Kidney (tissue), 14 donors: Measurements from ENCODE around the gene LAD1. TPM values are rescaled to one million over a fixed set of nuclear protein-coding genes. Genes with fewer than 3 reads are reported as not detected.

Experiments used
- DNase-seq, 5 donors: peaks; one replicate each; pipeline ENCODE4 v3.0.0-alpha.2; 2013 to 2020
- FAIRE-seq: peaks from 2 replicates; lab custom pipeline; 2012; peaks lifted over from hg19 to GRCh38; lab: Jason Lieb, UNC
- H3K27ac ChIP-seq, 2 donors: one replicate each; pipeline ENCODE4 v1.7.0; 2013; ENCODE audit warnings: low read depth in 2 of 2, low read length in 2 of 2, inconsistent platforms in 1 of 2
- H3K27me3 ChIP-seq: one replicate; pipeline ENCODE4 v1.7.1; 2013; ENCODE audit warnings: low read length, inconsistent platforms; ENCODE audit not compliant: control insufficient read depth, insufficient read depth
- H3K36me3 ChIP-seq, 3 donors: one replicate each; pipeline versions ENCODE4 v1.7.0 to v1.7.1; 2013; ENCODE audit warnings: low read length in 3 of 3, control low read depth in 1 of 3, inconsistent platforms in 1 of 3; ENCODE audit not compliant: insufficient read depth in 3 of 3, control insufficient read depth in 2 of 3
- H3K4me1 ChIP-seq, 3 donors: one replicate each; pipeline versions ENCODE4 v1.7.0 to v1.7.1; 2013; ENCODE audit warnings: low read length in 3 of 3, inconsistent platforms in 1 of 3, low read depth in 1 of 3; ENCODE audit not compliant: control insufficient read depth in 2 of 3, insufficient read depth in 2 of 3
- H3K4me3 ChIP-seq, 3 donors: one replicate each; pipeline versions ENCODE4 v1.7.0 to v1.8.1; 2013; ENCODE audit warnings: low read length in 3 of 3, control low read depth in 1 of 3, inconsistent platforms in 1 of 3
- H3K9ac ChIP-seq, 3 donors: one replicate each; pipeline versions ENCODE4 v1.7.0 to v1.7.1; 2013; ENCODE audit warnings: low read length in 3 of 3, control low read depth in 1 of 3, inconsistent platforms in 1 of 3
- H3K9me3 ChIP-seq, 3 donors: one replicate each; pipeline versions ENCODE4 v1.7.0 to v1.7.1; 2013; ENCODE audit warnings: low read length in 3 of 3, control low read depth in 1 of 3, inconsistent platforms in 1 of 3; ENCODE audit not compliant: control insufficient read depth in 2 of 3, insufficient read depth in 1 of 3
- CTCF ChIP-seq: IDR thresholded peaks from 3 replicates; pipeline ENCODE4 v1.5.1; 2012; ENCODE audit warnings: mild to moderate bottlenecking, moderate library complexity, borderline replicate concordance; ENCODE audit not compliant: insufficient read depth; ENCODE audit errors: extremely low read depth
- intact Hi-C: fragments of 100-400 bp; cut with DNase I; formaldehyde crosslinking; loops from one replicate; pipeline ENCODE4 v1.11.1; 2022
- polyA plus RNA-seq: library from polyadenylated mRNA; stranded (reverse); fragments of 350-450 nt; fragmentation: Illumina TruSeq; extraction: RNeasy Lipid Tissue Mini Kit (QIAGEN cat#74804); gene quantifications from one replicate; pipeline ENCODE4 v1.2.3, GENCODE V29; 2014; ENCODE audit warnings: low read depth, low replicate concordance; ENCODE audit not compliant: insufficient read depth
- total RNA-seq: library from RNA; stranded (reverse); fragmentation: NEBNext Ultra II Directional; extraction: Animal tissue kit (Norgen Biotek cat#: 25700); gene quantifications from one replicate; pipeline ENCODE4 v1.2.1, GENCODE V29; 2021
- donor health status: control.
- donor health status: control.
- donor health status: control.
- donor health status: control.
- donor health status: control.
- donor health status: DM: yes; HTN: yes; CAD: no.
- donor health status: Normal renal cell carcinoma (clear cell type).

LAD1 gene
- total and polyA plus RNA-seq, 2 donors from 2014 or later, result 70.7 to 72.6 TPM

- H3K36me3 ChIP-seq, result no peaks in the 10 kb centered on the region
- H3K4me1 ChIP-seq, result peaks cover 3 to 39% (median 32%) of the 10 kb centered on the region in 3 donors
- H3K27ac ChIP-seq, result no peak overlapping the region
- DNase-seq (no peak), FAIRE-seq (no peak)
- H3K27me3 ChIP-seq, result no peaks in the 10 kb centered on the region
- no peak for TF ChIP-seq CTCF
- no peak overlapping the region for H3K9ac ChIP-seq
- intact Hi-C loops, result no loop called here
- no peaks in the 10 kb centered on the region for H3K9me3 ChIP-seq
- H3K4me3 ChIP-seq, result no peak overlapping the region
Measured at GRCh38 chr1:201404055-201404454, 4.9 kb upstream of the LAD1 start.

- Histone ChIP-seq H3K4me3 (no peak overlapping the region), H3K27ac (no peak overlapping the region), H3K27me3 (peaks cover 4% of the 10 kb centered on the region), H3K4me1 (peaks cover 3 to 40% (median 32%) of the 10 kb centered on the region in 3 donors), H3K36me3 (no peaks in the 10 kb centered on the region), H3K9ac (no peak overlapping the region), H3K9me3 (no peaks in the 10 kb centered on the region)
- DNase-seq (no peak), FAIRE-seq (no peak)
- intact Hi-C loops, result no loop called here
- TF ChIP-seq CTCF, result no peak
Measured at GRCh38 chr1:201403359-201403758, 4.2 kb upstream of the LAD1 start.

DNA sequence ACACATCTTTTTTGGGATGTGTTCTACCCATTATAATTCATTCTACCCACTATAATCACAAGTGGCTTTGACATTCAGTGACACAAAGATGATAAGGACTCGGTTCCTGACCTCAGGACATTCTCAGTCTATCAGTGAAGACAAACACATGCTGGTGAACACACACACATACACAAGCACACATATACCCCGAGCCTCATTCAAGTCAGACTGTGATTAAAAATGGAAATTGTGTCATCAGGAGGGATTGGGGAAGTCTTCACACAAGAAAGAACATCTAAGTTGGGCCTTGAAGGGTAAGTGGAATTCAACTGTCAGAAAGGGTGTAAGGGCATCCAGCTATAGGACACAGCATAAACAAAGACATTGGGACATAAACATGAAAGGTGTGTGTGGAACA lies 2.6 kb upstream of the LAD1 start:
- no peak for TF ChIP-seq CTCF
- DNase-seq (no peak), FAIRE-seq (no peak)
- Histone ChIP-seq H3K4me1 (peaks cover 3 to 45% (median 31%) of the 10 kb centered on the region in 3 donors), H3K27me3 (peaks cover 4% of the 10 kb centered on the region), H3K27ac (no peak overlapping the region), H3K36me3 (no peaks in the 10 kb centered on the region), H3K9me3 (no peaks in the 10 kb centered on the region), H3K4me3 (no peak overlapping the region), H3K9ac (no peak overlapping the region)
- intact Hi-C loops, result no loop called here

DNA sequence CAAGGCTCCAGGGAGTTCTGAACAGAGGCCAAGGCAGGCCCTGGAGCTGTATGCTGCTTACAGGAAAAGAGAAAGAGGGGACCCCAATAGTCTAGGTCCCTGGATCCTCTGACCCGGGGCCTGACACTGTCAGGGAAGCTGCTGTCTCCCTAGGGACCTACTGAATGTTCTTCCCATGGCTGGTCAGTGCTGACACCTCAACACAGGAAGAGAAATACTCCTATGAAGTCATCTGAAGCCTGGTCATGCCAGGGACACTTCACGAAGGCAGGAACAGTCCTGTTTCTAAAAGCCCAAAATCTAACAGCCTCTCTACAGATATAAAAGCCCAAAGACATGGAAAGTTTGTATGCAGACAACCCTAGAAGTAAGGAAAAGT lies 1.7 kb upstream of the LAD1 start:
- no peak overlapping the region for H3K4me3 ChIP-seq
- DNase-seq (no peak), FAIRE-seq (no peak)
- no peak overlapping the region for H3K9ac ChIP-seq
- no peak overlapping the region for H3K27ac ChIP-seq
- peaks cover 4% of the 10 kb centered on the region for H3K27me3 ChIP-seq
- no peaks in the 10 kb centered on the region for H3K9me3 ChIP-seq
- intact Hi-C loops, result no loop called here
- no peak for TF ChIP-seq CTCF
- H3K4me1 ChIP-seq, result peaks cover 1 to 43% (median 31%) of the 10 kb centered on the region in 3 donors
- H3K36me3 ChIP-seq, result no peaks in the 10 kb centered on the region
